Neuron (in vitro differentiated cells): ENCODE data around the gene HS1BP3.

ENCODE experiments used
- H2AFZ ChIP-seq: one replicate; pipeline ENCODE4 v1.6.1; 2013; ENCODE audit warnings: low read depth, mild to moderate bottlenecking, inconsistent platforms, low read length, moderate library complexity
- H3K27me3 ChIP-seq: one replicate; pipeline ENCODE4 v1.6.1; 2013; ENCODE audit warnings: low read length; ENCODE audit not compliant: insufficient read depth
- H3K36me3 ChIP-seq: one replicate; pipeline ENCODE4 v1.6.1; 2013; ENCODE audit warnings: low read length; ENCODE audit not compliant: insufficient read depth
- H3K4me1 ChIP-seq: one replicate; pipeline ENCODE4 v1.6.1; 2013; ENCODE audit warnings: low read length; ENCODE audit not compliant: insufficient read depth
- H3K4me3 ChIP-seq: 2 replicates; pipeline ENCODE4 v1.5.1; 2013; ENCODE audit warnings: mild to moderate bottlenecking, low read length, moderate library complexity
- H3K9me3 ChIP-seq: one replicate; pipeline ENCODE4 v1.6.1; 2013; ENCODE audit warnings: low read length

Gene HS1BP3

DNA sequence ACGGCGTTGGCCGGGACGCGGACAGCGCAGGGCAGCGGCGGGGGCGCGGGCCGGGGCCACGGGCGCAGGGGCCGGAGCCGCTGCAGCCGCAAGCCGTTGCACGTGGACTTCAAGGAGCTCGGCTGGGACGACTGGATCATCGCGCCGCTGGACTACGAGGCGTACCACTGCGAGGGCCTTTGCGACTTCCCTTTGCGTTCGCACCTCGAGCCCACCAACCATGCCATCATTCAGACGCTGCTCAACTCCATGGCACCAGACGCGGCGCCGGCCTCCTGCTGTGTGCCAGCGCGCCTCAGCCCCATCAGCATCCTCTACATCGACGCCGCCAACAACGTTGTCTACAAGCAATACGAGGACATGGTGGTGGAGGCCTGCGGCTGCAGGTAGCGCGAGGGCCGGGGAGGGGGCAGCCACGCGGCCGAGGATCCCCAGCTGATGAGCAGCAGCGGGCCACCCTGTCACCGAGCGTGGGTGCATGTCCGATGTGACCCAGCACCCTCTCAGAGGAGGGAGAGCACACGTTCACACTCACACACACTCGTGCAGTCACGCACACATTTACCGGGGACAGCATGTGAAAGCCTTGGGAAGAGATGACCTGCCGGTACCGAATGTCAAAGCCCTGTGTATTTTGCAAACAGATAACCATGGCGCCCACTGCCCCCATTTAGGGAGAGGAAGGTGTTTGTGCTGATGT is 20.3 kb upstream of the HS1BP3 start:
- Histone ChIP-seq H3K9me3 (peaks cover 4% of the 10 kb centered on the region), H3K4me3 (no peak overlapping the region), H3K27me3 (peaks cover 10% of the 10 kb centered on the region), H3K36me3 (peaks cover 3% of the 10 kb centered on the region), H2AFZ (no peak overlapping the region), H3K4me1 (peaks cover 12% of the 10 kb centered on the region)

GRCh38 chr2:20670315-20671035 is 19.6 kb upstream of the HS1BP3 start:
- Histone ChIP-seq H2AFZ (no peak overlapping the region), H3K4me3 (no peak overlapping the region), H3K9me3 (peaks cover 4% of the 10 kb centered on the region), H3K4me1 (peaks cover 12% of the 10 kb centered on the region), H3K27me3 (peaks cover 17% of the 10 kb centered on the region), H3K36me3 (peaks cover 3% of the 10 kb centered on the region)

DNA sequence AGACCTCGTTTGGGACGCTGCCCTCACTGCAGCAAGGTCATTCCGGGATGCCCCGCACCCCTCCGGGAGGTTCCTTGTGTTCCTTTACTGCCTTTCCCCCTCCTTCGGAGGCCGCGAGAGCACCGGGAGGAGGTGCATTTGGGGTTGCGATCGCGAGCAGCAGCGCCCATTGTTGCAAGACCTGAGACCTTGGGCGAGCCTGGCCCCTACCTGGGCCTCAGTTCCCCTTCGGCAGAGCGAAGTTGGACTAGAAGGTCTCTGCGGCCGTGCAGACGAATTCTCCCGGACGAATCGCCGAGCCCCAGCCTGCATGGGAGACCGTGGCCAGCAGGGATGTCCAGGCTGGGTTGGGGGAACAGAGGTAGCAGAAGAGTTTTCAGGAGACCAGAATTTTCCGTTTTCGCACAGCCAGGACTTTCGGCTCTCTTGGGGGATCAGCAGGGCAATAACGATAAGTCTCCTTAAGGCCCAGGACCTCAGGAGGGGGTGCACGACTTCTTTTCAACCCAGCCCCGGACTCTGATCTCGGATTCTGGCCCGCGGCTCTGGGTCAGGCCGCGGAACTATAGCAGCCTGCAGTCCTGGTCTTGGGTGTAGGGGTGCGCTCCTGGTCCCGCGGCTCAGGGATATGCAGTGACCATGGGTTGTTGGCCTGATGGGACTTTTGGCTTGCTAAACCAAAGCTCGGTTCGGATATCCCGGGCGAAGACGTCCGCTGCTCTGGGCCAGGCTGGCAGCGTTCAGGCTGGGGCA is 18.8 kb upstream of the HS1BP3 start:
- Histone ChIP-seq H3K36me3 (peaks cover 3% of the 10 kb centered on the region), H2AFZ (no peak overlapping the region), H3K4me3 (no peak overlapping the region), H3K27me3 (peaks cover 24% of the 10 kb centered on the region), H3K9me3 (peaks cover 4% of the 10 kb centered on the region), H3K4me1 (peaks cover 12% of the 10 kb centered on the region)

GRCh38 chr2:20668871-20669475 is 18.1 kb upstream of the HS1BP3 start:
- Histone ChIP-seq H3K9me3 (peaks cover 7% of the 10 kb centered on the region), H3K4me1 (peaks cover 12% of the 10 kb centered on the region), H3K36me3 (peaks cover 3% of the 10 kb centered on the region), H3K4me3 (no peak overlapping the region), H2AFZ (no peak overlapping the region), H3K27me3 (peaks cover 32% of the 10 kb centered on the region)

GRCh38 chr2:20668451-20668850 is 17.6 kb upstream of the HS1BP3 start:
- Histone ChIP-seq H3K4me1 (peaks cover 12% of the 10 kb centered on the region), H3K9me3 (peaks cover 7% of the 10 kb centered on the region), H2AFZ (no peak overlapping the region), H3K4me3 (peak overlapping the region; percentile 54), H3K36me3 (peaks cover 3% of the 10 kb centered on the region), H3K27me3 (peaks cover 37% of the 10 kb centered on the region)

DNA sequence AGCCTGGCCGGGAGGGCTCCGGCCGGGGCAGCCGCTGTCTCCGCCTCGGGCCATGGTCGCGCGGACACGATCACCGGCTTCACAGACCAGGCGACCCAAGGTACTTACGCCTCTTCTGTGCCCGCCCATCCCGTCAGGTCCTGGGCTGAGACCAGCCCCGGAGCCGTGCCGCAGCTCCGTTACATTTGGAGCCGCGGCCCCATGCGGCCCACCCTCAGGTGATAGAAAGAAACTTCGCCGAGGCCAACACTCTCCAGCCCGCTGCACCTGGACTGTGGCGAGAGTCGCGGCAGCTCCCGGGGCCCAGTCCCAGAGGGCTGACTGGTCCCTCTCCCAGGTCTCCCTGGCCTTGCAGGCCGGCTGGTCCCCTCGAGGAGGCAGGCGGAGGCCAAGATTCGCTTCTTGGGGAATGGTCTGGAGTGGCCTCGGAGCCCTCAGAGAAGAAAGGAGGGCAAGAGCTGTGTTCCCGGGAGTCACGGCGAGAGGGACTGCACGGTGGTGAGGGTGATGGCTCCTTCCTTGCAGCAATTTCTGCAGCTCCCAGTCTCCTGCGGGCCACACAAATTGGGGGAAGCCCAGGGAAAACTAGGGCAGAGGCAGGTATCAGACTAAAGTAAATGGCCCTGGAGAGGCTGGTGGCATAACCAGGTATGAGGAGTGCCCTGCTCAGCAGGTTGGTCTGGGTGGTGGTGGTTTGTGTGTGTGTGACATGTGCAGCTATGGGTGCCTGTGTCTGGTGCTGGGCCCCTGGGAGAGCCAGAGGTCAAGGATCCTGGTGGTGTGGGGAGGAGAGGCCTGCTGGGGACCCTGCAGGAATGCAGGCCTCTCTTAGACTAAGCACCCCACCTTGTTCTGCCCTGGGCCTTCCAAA is 16.9 kb upstream of the HS1BP3 start:
- peaks cover 7% of the 10 kb centered on the region for H3K9me3 ChIP-seq
- H2AFZ ChIP-seq: peak overlapping the region; percentile 75
- peaks cover 12% of the 10 kb centered on the region for H3K4me1 ChIP-seq
- peaks cover 3% of the 10 kb centered on the region for H3K36me3 ChIP-seq
- peak overlapping the region; percentile 54 for H3K4me3 ChIP-seq
- peaks cover 43% of the 10 kb centered on the region for H3K27me3 ChIP-seq

GRCh38 chr2:20667151-20667530 is 16.2 kb upstream of the HS1BP3 start:
- Histone ChIP-seq H3K4me1 (peaks cover 14% of the 10 kb centered on the region), H3K4me3 (peak overlapping the region; percentile 54), H3K27me3 (peaks cover 49% of the 10 kb centered on the region), H3K9me3 (peaks cover 7% of the 10 kb centered on the region), H3K36me3 (peaks cover 3% of the 10 kb centered on the region), H2AFZ (peak overlapping the region; percentile 75)

DNA sequence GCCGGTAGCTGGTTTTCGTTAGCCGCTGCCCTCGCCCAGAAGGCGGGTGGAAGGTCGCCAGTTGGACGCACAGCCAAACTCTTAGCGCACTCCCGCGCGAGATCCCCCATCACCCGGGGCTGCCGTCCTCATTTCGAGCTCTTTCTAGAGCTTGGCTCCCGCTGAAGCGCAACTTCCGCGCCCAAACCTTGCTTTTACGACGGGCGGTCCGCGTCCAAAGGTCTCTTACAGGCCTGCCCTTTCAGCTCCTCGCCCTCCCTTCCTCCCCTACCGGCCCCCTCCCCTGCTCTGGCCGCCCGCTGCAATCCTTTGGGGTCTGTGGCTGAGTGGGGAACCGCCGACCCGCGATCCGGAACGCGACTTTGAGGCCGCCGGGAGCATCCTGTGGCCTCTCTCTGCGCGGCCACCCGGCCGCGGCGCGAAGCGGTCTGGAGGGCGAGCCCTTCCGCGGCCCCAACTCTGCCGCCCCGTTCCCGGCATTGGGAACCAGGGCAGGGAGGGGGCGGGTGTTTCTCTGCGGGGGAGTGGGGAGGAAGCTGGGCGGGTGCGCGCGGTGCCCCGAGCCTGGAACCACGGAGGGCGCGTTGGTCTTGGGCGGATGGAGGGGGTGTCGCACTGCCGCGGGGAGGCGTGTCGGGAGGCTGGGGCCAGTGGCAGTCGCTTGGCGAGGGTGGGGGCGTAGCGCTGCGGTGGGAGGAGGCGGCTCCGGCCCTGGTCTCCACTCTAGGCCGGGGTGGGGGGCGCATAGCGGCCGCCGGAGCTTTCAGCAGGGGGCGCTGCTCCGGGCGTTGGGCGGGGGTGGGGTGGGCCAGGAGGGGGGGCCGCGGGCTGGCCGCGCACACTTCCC is 15.6 kb upstream of the HS1BP3 start, which contains the start of gene GDF7:
Gene GDF7, plus strand, starts transcription at position 841 of the 847 bp plus-strand sequence. CDS start 96 bp downstream, outside the sequence.
- Histone ChIP-seq H3K36me3 (peaks cover 3% of the 10 kb centered on the region), H3K9me3 (peaks cover 7% of the 10 kb centered on the region), H3K27me3 (peaks cover 53% of the 10 kb centered on the region), H2AFZ (peak within 1 kb of the TSS; percentile 88), H3K4me3 (peak within 1 kb of the TSS; percentile 54), H3K4me1 (peaks cover 20% of the 10 kb centered on the region)

GRCh38 chr2:20666005-20666303 is 15.1 kb upstream of the HS1BP3 start:
- H3K4me3 ChIP-seq: peak overlapping the region; percentile 35
- H3K27me3 ChIP-seq: peaks cover 53% of the 10 kb centered on the region
- H3K36me3 ChIP-seq: peaks cover under 1% of the 10 kb centered on the region
- H2AFZ ChIP-seq: peak overlapping the region; percentile 88
- peaks cover 25% of the 10 kb centered on the region for H3K4me1 ChIP-seq
- peaks cover 3% of the 10 kb centered on the region for H3K9me3 ChIP-seq

DNA sequence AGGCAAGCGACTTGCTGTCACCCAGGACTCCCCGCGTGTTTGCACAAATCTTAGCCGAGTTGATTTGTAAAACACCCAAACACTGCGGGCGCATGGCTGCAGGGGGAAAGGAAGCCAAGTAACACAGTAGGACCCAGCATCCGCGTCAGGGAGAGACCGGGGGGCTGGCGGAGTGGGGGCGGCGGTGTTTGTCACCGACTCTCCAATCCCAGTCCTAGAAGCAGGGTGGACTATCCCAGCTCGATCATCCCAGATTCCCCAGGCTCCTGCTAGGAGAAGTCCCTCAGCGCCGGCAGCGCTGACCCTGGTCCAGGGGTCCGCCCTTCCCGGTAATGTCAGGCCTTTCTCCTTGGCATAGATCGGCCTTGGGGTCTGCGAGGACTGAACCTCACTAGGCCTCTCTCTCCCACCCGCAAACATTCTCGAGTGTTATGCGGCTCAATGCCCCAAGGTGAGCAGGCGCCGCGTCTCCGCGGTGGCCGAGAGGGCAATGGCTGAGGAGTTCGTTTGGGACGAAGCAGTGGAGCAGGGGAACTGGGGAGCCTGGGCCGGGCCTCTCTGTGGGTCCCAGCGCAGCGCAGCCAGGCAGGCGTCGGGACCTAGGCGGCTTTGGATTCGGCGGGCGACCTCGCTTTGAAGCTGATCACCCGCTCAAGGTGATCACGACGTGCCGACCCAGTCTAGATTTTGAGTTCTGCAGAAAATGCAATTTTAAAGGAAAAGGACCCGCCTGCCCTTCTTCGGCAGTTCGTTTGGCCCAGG is 14.5 kb upstream of the HS1BP3 start:
- Histone ChIP-seq H2AFZ (peak overlapping the region; percentile 88), H3K4me3 (peak overlapping the region; percentile 35), H3K36me3 (no peaks in the 10 kb centered on the region), H3K27me3 (peaks cover 53% of the 10 kb centered on the region), H3K4me1 (peaks cover 26% of the 10 kb centered on the region), H3K9me3 (peaks cover 3% of the 10 kb centered on the region)
